ENCODE results near the gene STAT4. TPM values are rescaled to one million over a fixed set of nuclear protein-coding genes. Genes with fewer than 3 reads are reported as not detected.

The STAT4 gene
- total RNA-seq, 2 experiments from 2014 or later = 77.1 to 83.0 TPM

DNA sequence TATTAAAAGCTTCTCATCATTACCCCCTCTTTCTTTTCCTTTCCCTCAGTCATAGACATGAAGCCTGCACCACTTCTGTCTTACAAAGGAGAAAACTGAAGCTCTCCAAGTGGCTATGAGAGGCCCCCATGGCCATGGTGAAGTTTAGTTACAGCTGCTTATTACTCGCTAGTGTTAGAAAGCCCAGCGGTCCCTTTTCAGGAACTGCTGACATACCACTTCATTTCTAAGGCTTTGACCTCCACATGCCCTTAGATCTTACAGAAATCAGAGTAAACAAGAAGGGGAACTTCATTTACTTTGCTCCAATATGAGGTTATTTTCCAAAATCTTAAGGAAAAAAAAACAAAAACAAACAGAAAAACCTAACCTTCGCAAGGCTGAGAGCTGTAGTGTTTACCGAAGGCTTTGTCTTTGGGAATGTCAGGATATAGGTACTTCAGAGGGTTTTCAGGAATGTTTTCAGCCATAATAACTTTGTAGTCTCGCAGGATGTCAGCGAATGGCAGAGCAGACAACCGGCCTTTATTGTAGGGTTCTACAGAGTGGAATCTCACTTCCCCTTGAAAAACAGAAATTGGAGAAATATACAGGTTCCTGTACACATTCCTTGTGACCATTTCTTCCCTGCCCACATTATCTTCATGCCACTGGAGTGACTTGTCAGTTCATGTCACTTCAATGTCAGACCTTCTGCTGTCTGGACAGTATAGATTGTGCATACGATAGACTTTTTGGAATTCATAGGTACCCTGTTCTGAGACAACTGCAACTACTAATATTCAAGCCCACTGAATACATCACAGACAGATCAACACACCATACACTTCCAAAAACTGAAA is 118.0 kb downstream of the STAT4 start:
- H3K9me3 ChIP-seq (ENCODE audit: control insufficient read depth in 1 of 2, insufficient read depth in 1 of 2, low read length in 2 of 2) = no peaks in the 10 kb centered on the region
- H3K27ac ChIP-seq (ENCODE audit: low read depth in 1 of 2, low read length in 2 of 2) = no peak overlapping the region
- no peaks in the 10 kb centered on the region for H3K27me3 ChIP-seq (ENCODE audit: control insufficient read depth in 1 of 2, insufficient read depth in 2 of 2, low read length in 2 of 2)
- Mint-ChIP-seq H3K4me1 (ENCODE audit: low read depth) (peaks cover 29% of the 10 kb centered on the region), H3K4me3 (no peak overlapping the region), H3K27me3 (no peaks in the 10 kb centered on the region), H3K36me3 (ENCODE audit: low read depth) (peaks cover 75% of the 10 kb centered on the region), H3K9me3 (no peaks in the 10 kb centered on the region), H3K27ac (no peak overlapping the region)
- H3K36me3 ChIP-seq (ENCODE audit: insufficient read depth, low read length) = peaks cover 63% of the 10 kb centered on the region
- intact Hi-C loops (cut with DNase I, micrococcal nuclease) = loop anchor here (5.0 kb wide), 2 partner anchors 181 to 946 kb away; no protein-coding TSS in a partner anchor
- ChIA-PET POLR2A (no interaction called here), CTCF (no interaction called here)
- no peak for DNase-seq
- H3K4me1 ChIP-seq (ENCODE audit: insufficient read depth, low read length) = peaks cover 26% of the 10 kb centered on the region
- no peak overlapping the region for H3K4me3 ChIP-seq (ENCODE audit: low read length)
- TF ChIP-seq, protein P1, sequence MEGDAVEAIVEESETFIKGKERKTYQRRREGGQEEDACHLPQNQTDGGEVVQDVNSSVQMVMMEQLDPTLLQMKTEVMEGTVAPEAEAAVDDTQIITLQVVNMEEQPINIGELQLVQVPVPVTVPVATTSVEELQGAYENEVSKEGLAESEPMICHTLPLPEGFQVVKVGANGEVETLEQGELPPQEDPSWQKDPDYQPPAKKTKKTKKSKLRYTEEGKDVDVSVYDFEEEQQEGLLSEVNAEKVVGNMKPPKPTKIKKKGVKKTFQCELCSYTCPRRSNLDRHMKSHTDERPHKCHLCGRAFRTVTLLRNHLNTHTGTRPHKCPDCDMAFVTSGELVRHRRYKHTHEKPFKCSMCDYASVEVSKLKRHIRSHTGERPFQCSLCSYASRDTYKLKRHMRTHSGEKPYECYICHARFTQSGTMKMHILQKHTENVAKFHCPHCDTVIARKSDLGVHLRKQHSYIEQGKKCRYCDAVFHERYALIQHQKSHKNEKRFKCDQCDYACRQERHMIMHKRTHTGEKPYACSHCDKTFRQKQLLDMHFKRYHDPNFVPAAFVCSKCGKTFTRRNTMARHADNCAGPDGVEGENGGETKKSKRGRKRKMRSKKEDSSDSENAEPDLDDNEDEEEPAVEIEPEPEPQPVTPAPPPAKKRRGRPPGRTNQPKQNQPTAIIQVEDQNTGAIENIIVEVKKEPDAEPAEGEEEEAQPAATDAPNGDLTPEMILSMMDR (IDR thresholded peaks at IDR 0.05) = no peak
- ATAC-seq (ENCODE audit: poor library complexity) = no peak

DNA sequence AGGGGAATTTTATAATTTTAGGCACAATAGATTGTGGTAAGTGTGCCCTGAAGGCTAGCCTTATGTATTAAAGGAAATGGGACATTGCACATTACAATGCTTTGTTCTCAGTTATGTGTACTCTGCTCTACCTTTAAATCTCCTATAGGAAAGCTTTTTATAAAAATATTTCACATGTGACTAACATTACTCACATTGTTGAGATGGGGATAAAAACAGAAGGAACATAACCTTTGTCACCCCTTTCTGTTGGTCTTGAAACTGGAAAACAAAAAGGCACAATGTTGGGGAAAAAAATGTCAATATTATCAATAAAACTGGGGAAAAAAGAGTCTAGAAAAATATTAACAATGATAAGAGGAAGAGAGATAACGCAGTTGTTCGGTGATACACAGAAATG is 119.5 kb downstream of the STAT4 start:
- Mint-ChIP-seq H3K4me1 (ENCODE audit: low read depth) (peaks cover 28% of the 10 kb centered on the region), H3K4me3 (no peak overlapping the region), H3K36me3 (ENCODE audit: low read depth) (peaks cover 61% of the 10 kb centered on the region), H3K27me3 (no peaks in the 10 kb centered on the region), H3K27ac (no peak overlapping the region), H3K9me3 (no peaks in the 10 kb centered on the region)
- H3K9me3 ChIP-seq (ENCODE audit: control insufficient read depth in 1 of 2, insufficient read depth in 1 of 2, low read length in 2 of 2) = no peaks in the 10 kb centered on the region
- ChIA-PET CTCF (no interaction called here), POLR2A (no interaction called here)
- ATAC-seq (ENCODE audit: poor library complexity) (no peak), DNase-seq (no peak)
- no peaks in the 10 kb centered on the region for H3K27me3 ChIP-seq (ENCODE audit: control insufficient read depth in 1 of 2, insufficient read depth in 2 of 2, low read length in 2 of 2)
- H3K36me3 ChIP-seq (ENCODE audit: insufficient read depth, low read length) = peaks cover 59% of the 10 kb centered on the region
- H3K27ac ChIP-seq (ENCODE audit: low read depth in 1 of 2, low read length in 2 of 2) = no peak overlapping the region
- intact Hi-C loops (cut with DNase I, micrococcal nuclease) = loop anchor here (2.0 to 5.0 kb wide), 3 partner anchors 34 to 944 kb away; no protein-coding TSS in a partner anchor
- TF ChIP-seq, protein P1 (IDR thresholded peaks at IDR 0.05) = no peak
- peaks cover 23% of the 10 kb centered on the region for H3K4me1 ChIP-seq (ENCODE audit: insufficient read depth, low read length)
- H3K4me3 ChIP-seq (ENCODE audit: low read length) = no peak overlapping the region

DNA sequence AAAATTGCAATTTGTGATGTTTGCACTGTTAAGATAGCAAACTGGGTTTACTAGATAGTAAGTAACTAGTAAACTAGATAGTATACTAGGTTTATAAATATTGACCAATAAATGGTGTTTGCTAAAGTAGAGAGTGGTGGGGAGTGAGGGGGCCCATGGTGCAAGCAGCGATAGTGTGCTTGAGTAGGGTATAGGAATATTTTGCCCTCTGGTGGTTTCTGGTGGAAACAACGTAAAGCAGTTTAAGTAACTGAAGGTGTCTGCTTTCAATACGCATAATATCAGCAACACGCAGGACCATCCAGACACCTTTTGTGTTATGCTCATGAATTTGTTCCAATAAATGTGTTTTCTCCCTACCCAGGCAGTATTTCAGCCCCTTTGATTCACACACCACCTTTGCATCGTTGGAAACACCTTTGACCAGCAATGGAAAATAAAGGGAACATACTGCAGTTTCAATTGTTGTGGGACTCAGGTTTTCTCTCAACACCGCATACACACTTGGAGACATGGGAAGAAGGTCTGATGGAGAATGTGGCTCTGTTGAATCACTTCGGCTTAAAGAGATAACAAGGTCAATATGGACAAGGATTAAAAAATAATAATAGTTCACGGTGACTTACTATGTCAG is 120.2 kb downstream of the STAT4 start:
- TF ChIP-seq, protein P1 (IDR thresholded peaks at IDR 0.05) = peak; percentile 85
- Histone ChIP-seq H3K27ac (ENCODE audit: low read depth in 1 of 2, low read length in 2 of 2) (no peak overlapping the region), H3K4me1 (ENCODE audit: insufficient read depth, low read length) (peaks cover 23% of the 10 kb centered on the region), H3K4me3 (ENCODE audit: low read length) (no peak overlapping the region), H3K27me3 (ENCODE audit: control insufficient read depth in 1 of 2, insufficient read depth in 2 of 2, low read length in 2 of 2) (no peaks in the 10 kb centered on the region), H3K9me3 (ENCODE audit: control insufficient read depth in 1 of 2, insufficient read depth in 1 of 2, low read length in 2 of 2) (no peaks in the 10 kb centered on the region), H3K36me3 (ENCODE audit: insufficient read depth, low read length) (peaks cover 53% of the 10 kb centered on the region)
- H3K27me3 Mint-ChIP-seq = no peaks in the 10 kb centered on the region
- ChIA-PET POLR2A (interaction anchor here (8.7 kb wide), 1 partner anchor 18 kb away, joined by 164 read pairs; the partner anchor contains the start of gene STAT1), CTCF (interaction anchor here (1.4 kb wide), 1 partner anchor 23 kb away, joined by 4 read pairs; no protein-coding TSS in a partner anchor)
- no peaks in the 10 kb centered on the region for H3K9me3 Mint-ChIP-seq
- ATAC-seq (ENCODE audit: poor library complexity) (peak; percentile 95), DNase-seq (peak in 6 of 14 experiments; percentile 33 to 82 (median 65))
- no peak overlapping the region for H3K4me3 Mint-ChIP-seq
- peaks cover 55% of the 10 kb centered on the region for H3K36me3 Mint-ChIP-seq (ENCODE audit: low read depth)
- peaks cover 28% of the 10 kb centered on the region for H3K4me1 Mint-ChIP-seq (ENCODE audit: low read depth)
- intact Hi-C loops (cut with DNase I, micrococcal nuclease) = loop anchor here (1.0 to 5.0 kb wide), 7 partner anchors 16 to 943 kb away; partner anchors contain the start of gene STAT1 (in 1 of the 2)
- H3K27ac Mint-ChIP-seq = peak overlapping the region; percentile 5

Data from CD4-positive, alpha-beta T cell (primary cell).